Panc1 (cell line): ENCODE data around the gene TOPORS.
A peak's percentile ranks its signal among the peaks of the same experiment; 100 is the strongest.

Experiments
- CTCF ChIP-seq: fragments of 450-650 bp; IDR thresholded peaks from 2 replicates; pipeline ENCODE4 v1.5.1; 2017; ENCODE audit warnings: mild to moderate bottlenecking
- POLR2AphosphoS5 ChIP-seq: IDR thresholded peaks from 2 replicates; pipeline ENCODE4 v1.6.1; 2012; ENCODE audit warnings: mild to moderate bottlenecking, low read depth, low read length, moderate library complexity
- REST ChIP-seq, 2 experiments: IDR thresholded peaks; 2 replicates each; pipeline ENCODE4 v1.6.1; 2011 to 2012; ENCODE audit warnings: low read depth in 2 of 2, control low read depth in 1 of 2, low read length in 1 of 2, mild to moderate bottlenecking in 1 of 2, moderate library complexity in 1 of 2; ENCODE audit not compliant: insufficient read depth in 1 of 2

DNA sequence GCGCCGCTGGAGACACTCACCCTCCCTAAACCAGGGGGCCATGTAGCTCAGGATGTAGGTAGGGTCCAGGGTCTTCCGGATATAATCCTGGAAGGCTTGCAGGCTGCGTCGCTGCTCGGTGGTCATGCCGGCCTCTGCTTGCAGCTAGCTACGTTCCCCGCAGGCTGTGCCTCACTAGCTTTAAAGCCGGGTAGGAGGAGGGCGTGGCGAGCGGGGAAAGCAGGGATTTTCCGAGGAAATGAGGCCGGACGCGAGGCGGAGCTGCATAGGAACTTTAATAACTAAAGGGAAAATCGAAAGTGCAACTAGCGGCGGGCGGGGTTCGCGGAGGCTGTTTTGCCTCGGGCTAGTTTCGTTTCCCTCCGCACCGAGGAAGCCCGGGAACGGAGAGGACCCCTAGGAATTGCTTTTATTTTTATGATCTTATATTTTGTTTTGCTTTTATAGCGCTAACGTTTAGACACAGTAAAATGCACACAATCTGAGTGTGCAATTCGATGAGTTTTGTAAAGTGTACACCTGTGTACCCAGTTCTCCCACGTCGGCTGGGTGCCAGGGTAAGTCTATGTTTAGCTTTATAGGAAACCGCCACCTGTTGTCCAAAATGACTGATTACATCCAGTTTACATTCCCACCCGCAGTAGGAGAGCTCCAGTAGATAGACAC, 26.2 kb downstream of the TOPORS start, which contains the start of gene RIGI:
- TF ChIP-seq CTCF (peak; percentile 76), REST (IDR thresholded peaks at IDR 0.05; ENCODE audit: insufficient read depth in 1 of 2, low read depth in 2 of 2, low read length in 1 of 2) (no peak), POLR2AphosphoS5 (peak; percentile 91)
